Fibroblast of villous mesenchyme (primary cell): ENCODE data around the gene GTF2H4. TPM values are rescaled to one million over a fixed set of nuclear protein-coding genes. Genes with fewer than 3 reads are reported as not detected.

Experiments used
- DNase-seq: peaks from one replicate; pipeline ENCODE4 v3.0.0-alpha.2; 2010; ENCODE audit warnings: low read depth
- H3K4me3 ChIP-seq: 2 replicates; pipeline ENCODE4 v1.5.1; 2011; ENCODE audit warnings: low read depth, mild to moderate bottlenecking, low read length
- CTCF ChIP-seq: IDR thresholded peaks from 2 replicates; pipeline ENCODE4 v1.5.1; 2012; ENCODE audit warnings: low read depth, mild to moderate bottlenecking, low read length; ENCODE audit not compliant: insufficient read depth
- small RNA-seq: library from RNA; depleted of rRNA; stranded (forward); fragments of <200 nt; gene quantifications from one replicate; pipeline ENCODE3, GENCODE V24; 2012
- total RNA-seq: library from RNA; depleted of rRNA; stranded (reverse); fragments of >200 nt; gene quantifications from 2 replicates; pipeline ENCODE4 v1.2.3, GENCODE V29; 2012

The GTF2H4 gene
- total RNA-seq, 1 donor: 14.7 TPM

- no peak for TF ChIP-seq CTCF
- DNase-seq: peak; percentile 32
- peak overlapping the region; percentile 51 for H3K4me3 ChIP-seq
These were observed 47.5 kb downstream of the GTF2H4 start for GRCh38 chr6:30955367-30956042.

GRCh38 chr6:30957716-30958115 is 49.7 kb downstream of the GTF2H4 start:
- DNase-seq: no peak
- no peak for TF ChIP-seq CTCF
- H3K4me3 ChIP-seq: no peak overlapping the region

- no peak for TF ChIP-seq CTCF
These were observed 53.1 kb downstream of the GTF2H4 start for GRCh38 chr6:30960907-30961673.

DNA sequence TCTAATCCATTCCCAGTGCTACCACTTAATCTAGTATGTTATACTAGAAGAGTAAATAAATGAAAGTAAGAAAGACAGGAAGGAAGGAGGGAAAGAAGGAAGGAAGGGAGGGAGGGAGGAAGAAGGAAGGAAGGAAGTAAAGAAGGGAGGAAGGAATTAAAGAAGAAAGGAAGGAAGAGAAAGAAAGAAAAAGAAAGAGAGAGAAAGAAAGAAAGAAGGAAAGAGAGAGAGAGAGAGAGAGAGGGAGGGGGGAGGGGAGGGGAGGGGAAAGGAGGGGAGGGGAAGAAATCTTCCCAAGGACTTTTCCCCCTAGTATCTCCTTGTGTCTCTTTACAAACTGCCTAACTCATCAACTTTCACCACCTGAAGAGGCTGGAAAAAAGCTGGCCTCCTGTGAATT is 54.7 kb downstream of the GTF2H4 start:
- no peak for DNase-seq
- no peak for TF ChIP-seq CTCF
- H3K4me3 ChIP-seq: no peak overlapping the region

More at GRCh38 chr6:30960907-30961673, 53.1 kb downstream of the GTF2H4 start:
- peak; percentile 36 for DNase-seq
- H3K4me3 ChIP-seq: no peak overlapping the region

- no peak for DNase-seq
- no peak overlapping the region for H3K4me3 ChIP-seq
- no peak for TF ChIP-seq CTCF
These were observed 55.6 kb downstream of the GTF2H4 start for GRCh38 chr6:30963641-30964040.

Small RNA genes lying within 50 kb of the gene (small RNA-seq; reads per million reads assigned to genes)
- gene RF00019: not detected

Other genes starting within 250 kb of the GTF2H4 start
- 32.0 and 32.2 TPM in 2 replicates for gene DHX16, start 235.2 kb upstream of the GTF2H4 start, total RNA-seq
- 56.6 and 59.3 TPM in 2 replicates for gene PPP1R18, start 221.6 kb upstream of the GTF2H4 start, total RNA-seq
- 3.5 and 5.5 TPM in 2 replicates for gene NRM, start 217.2 kb upstream of the GTF2H4 start, total RNA-seq
- 3.2 and 4.7 TPM in 2 replicates for gene MDC1, start 190.9 kb upstream of the GTF2H4 start, total RNA-seq
- 590 and 713 TPM in 2 replicates for gene TUBB, start 187.9 kb upstream of the GTF2H4 start, total RNA-seq
- 107 and 119 TPM in 2 replicates for gene FLOT1, start 165.5 kb upstream of the GTF2H4 start, total RNA-seq
- 132 and 187 TPM in 2 replicates for gene IER3, start 163.7 kb upstream of the GTF2H4 start, total RNA-seq
- 19.3 and 32.4 TPM in 2 replicates for gene DDR1, start 23.7 kb upstream of the GTF2H4 start, total RNA-seq
- 15.1 and 17.3 TPM in 2 replicates for gene VARS2, start 6.0 kb downstream of the GTF2H4 start, total RNA-seq
- not detected in 2 replicates for gene SFTA2, start 24.0 kb downstream of the GTF2H4 start, total RNA-seq
- gene MUCL3, start 32.8 kb downstream of the GTF2H4 start, total RNA-seq: not detected in 2 replicates
- gene MUC21, start 75.5 kb downstream of the GTF2H4 start, total RNA-seq: not detected in 2 replicates
- not detected in 2 replicates for gene MUC22, start 102.3 kb downstream of the GTF2H4 start, total RNA-seq
- gene C6orf15, start 204.4 kb downstream of the GTF2H4 start, total RNA-seq: not detected in 2 replicates
- gene PSORS1C1, start 206.6 kb downstream of the GTF2H4 start, total RNA-seq: 0.97 and 3.0 TPM in 2 replicates
- not detected in 2 replicates for gene CDSN, start 212.2 kb downstream of the GTF2H4 start, total RNA-seq
- gene PSORS1C2, start 230.9 kb downstream of the GTF2H4 start, total RNA-seq: not detected in 2 replicates
- gene CCHCR1, start 249.6 kb downstream of the GTF2H4 start, total RNA-seq: 14.7 and 16.4 TPM in 2 replicates